Renal cortex interstitium (tissue), 11 donors: ENCODE data around the gene PRSS33. TPM values are rescaled to one million over a fixed set of nuclear protein-coding genes. Genes with fewer than 3 reads are reported as not detected.
A peak's percentile ranks its signal among the peaks of the same experiment; 100 is the strongest.

Experiments
- DNase-seq, 11 donors: peaks; one replicate each; pipeline ENCODE4 v3.0.0-alpha.2; 2013; ENCODE audit warnings: low read depth in 9 of 11, low spot score in 4 of 11; ENCODE audit errors: extremely low read depth in 1 of 11
- polyA plus RNA-seq, 3 donors: library from polyadenylated mRNA; unstranded; fragments of 120-200 nt; gene quantifications; one replicate each; pipeline ENCODE4 v1.2.1, GENCODE V29; 2013; ENCODE audit not compliant: insufficient read length in 3 of 3

PRSS33 gene
- polyA plus RNA-seq, 3 donors: 0.22 to 0.24 TPM; not detected in 1

- peak in 4 of 11 donors; percentile 10 to 47 (median 31) for DNase-seq
Measured at GRCh38 chr16:2751577-2752034, 35.8 kb downstream of the PRSS33 start.

GRCh38 chr16:2749936-2750335 is 37.4 kb downstream of the PRSS33 start:
- no peak for DNase-seq

GRCh38 chr16:2749476-2749875 is 37.9 kb downstream of the PRSS33 start:
- DNase-seq: no peak

- no peak for DNase-seq
Measured at GRCh38 chr16:2748757-2749455, 38.5 kb downstream of the PRSS33 start.

GRCh38 chr16:2745961-2746360 is 41.4 kb downstream of the PRSS33 start:
- DNase-seq: no peak

- no peak for DNase-seq
Measured at GRCh38 chr16:2745116-2745890, 42.1 kb downstream of the PRSS33 start.

GRCh38 chr16:2744711-2745110 is 42.6 kb downstream of the PRSS33 start:
- no peak for DNase-seq

GRCh38 chr16:2743007-2743810 is 44.2 kb downstream of the PRSS33 start:
- no peak for DNase-seq

- no peak for DNase-seq
Measured at GRCh38 chr16:2742323-2743006, 44.9 kb downstream of the PRSS33 start.

- DNase-seq: no peak
Measured at GRCh38 chr16:2741168-2741567, 46.2 kb downstream of the PRSS33 start.

GRCh38 chr16:2740476-2740875 is 46.9 kb downstream of the PRSS33 start:
- DNase-seq: no peak

- DNase-seq: no peak
Measured at GRCh38 chr16:2739625-2740430, 47.5 kb downstream of the PRSS33 start.

GRCh38 chr16:2738615-2739014 is 48.7 kb downstream of the PRSS33 start:
- no peak for DNase-seq

GRCh38 chr16:2737895-2738418 is 49.4 kb downstream of the PRSS33 start:
- DNase-seq: no peak

- DNase-seq: no peak
Measured at GRCh38 chr16:2737238-2737605, 50.1 kb downstream of the PRSS33 start.

- DNase-seq: no peak
Measured at GRCh38 chr16:2736476-2737237, 50.7 kb downstream of the PRSS33 start.

- DNase-seq: no peak
Measured at GRCh38 chr16:2734844-2735515, 52.4 kb downstream of the PRSS33 start.
